MM.1S (cell line): Measurements from ENCODE around the gene CPEB4.

Experiments
- DNase-seq: peaks from one replicate; pipeline ENCODE4 v3.0.0-alpha.2; 2015
- H2AFZ ChIP-seq: fragments of 300-600 bp; sonication (generic); 2 replicates; pipeline ENCODE4 v1.6.0; 2016; ENCODE audit warnings: antibody characterized with exemption, low read length
- H3F3A ChIP-seq: fragments of 300-600 bp; sonication (generic); 2 replicates; pipeline ENCODE4 v1.6.1; 2016; ENCODE audit warnings: mild to moderate bottlenecking, antibody characterized with exemption, low read length, moderate library complexity, mixed read lengths; ENCODE audit not compliant: insufficient read depth
- H3K27ac ChIP-seq: fragments of 300-600 bp; sonication (generic); 2 replicates; pipeline ENCODE4 v1.5.1; 2016; ENCODE audit warnings: mild to moderate bottlenecking, low read length
- H3K27me3 ChIP-seq: fragments of 300-600 bp; sonication (generic); replicated peaks from 2 replicates; pipeline ENCODE4 v1.6.0; 2016; ENCODE audit warnings: low read length; ENCODE audit not compliant: insufficient read depth
- H3K36me3 ChIP-seq: fragments of 300-600 bp; sonication (generic); replicated peaks from 2 replicates; pipeline ENCODE4 v1.6.1; 2016; ENCODE audit warnings: mild to moderate bottlenecking, low read length, mixed read lengths; ENCODE audit not compliant: insufficient read depth
- H3K4me1 ChIP-seq: fragments of 300-600 bp; sonication (generic); 2 replicates; pipeline ENCODE4 v1.6.1; 2016; ENCODE audit warnings: low read length, mixed read lengths
- H3K4me2 ChIP-seq: fragments of 300-600 bp; sonication (generic); 2 replicates; pipeline ENCODE4 v1.6.0; 2016; ENCODE audit warnings: low read depth, low read length
- H3K4me3 ChIP-seq: fragments of 300-600 bp; sonication (generic); 2 replicates; pipeline ENCODE4 v1.5.1; 2016; ENCODE audit warnings: low read length, mixed read lengths
- H3K79me2 ChIP-seq: fragments of 300-600 bp; sonication (generic); 2 replicates; pipeline ENCODE4 v1.6.1; 2016; ENCODE audit warnings: mixed run types, low read length, mixed read lengths
- H3K9ac ChIP-seq: fragments of 300-600 bp; sonication (generic); 2 replicates; pipeline ENCODE4 v1.6.1; 2016; ENCODE audit warnings: low read length, mixed read lengths
- H3K9me2 ChIP-seq: fragments of 300-600 bp; sonication (generic); replicated peaks from 2 replicates; pipeline ENCODE4 v1.6.1; 2016; ENCODE audit warnings: mild to moderate bottlenecking, low read length, mixed read lengths; ENCODE audit not compliant: insufficient read depth
- H3K9me3 ChIP-seq: fragments of 300-600 bp; sonication (generic); replicated peaks from 2 replicates; pipeline ENCODE4 v1.6.1; 2016; ENCODE audit warnings: mild to moderate bottlenecking, low read length, mixed read lengths; ENCODE audit not compliant: insufficient read depth
- H4K20me1 ChIP-seq: fragments of 300-600 bp; sonication (generic); 2 replicates; pipeline ENCODE4 v1.6.1; 2016; ENCODE audit warnings: mild to moderate bottlenecking, low read length, moderate library complexity, mixed read lengths; ENCODE audit not compliant: insufficient read depth
- CTCF ChIP-seq: fragments of 300-600 bp; sonication (generic); IDR thresholded peaks from 2 replicates; pipeline ENCODE4 v1.5.1; 2016; ENCODE audit warnings: antibody characterized with exemption, low read length, mixed read lengths
- EZH2 ChIP-seq: fragments of 300-600 bp; sonication (generic); optimal IDR thresholded peaks from 2 replicates; pipeline ENCODE3; 2017; ENCODE audit warnings: low read depth, mild to moderate bottlenecking, antibody characterized with exemption, low read length, mixed read lengths
- EZH2phosphoT487 ChIP-seq: fragments of 300-600 bp; sonication (generic); IDR thresholded peaks from 2 replicates; pipeline ENCODE4 v1.6.1; 2018; ENCODE audit warnings: antibody characterized with exemption, low read length

The CPEB4 gene

GRCh38 chr5:173913686-173914321 lies 25.7 kb downstream of the CPEB4 start:
- Histone ChIP-seq H3K4me2 (peak overlapping the region; percentile 35), H2AFZ (no peak overlapping the region), H3K79me2 (peaks cover 100% of the 10 kb centered on the region), H4K20me1 (no peaks in the 10 kb centered on the region), H3K9me2 (no peaks in the 10 kb centered on the region), H3K4me1 (peaks cover 54% of the 10 kb centered on the region), H3K9ac (peak overlapping the region; percentile 16; the same call in 1 of the 2 replicates), H3K36me3 (peaks cover 12% of the 10 kb centered on the region; the same call in 1 of the 2 replicates), H3F3A (peaks cover 63% of the 10 kb centered on the region), H3K4me3 (no peak overlapping the region), H3K27ac (peak overlapping the region; percentile 62), H3K27me3 (no peaks in the 10 kb centered on the region), H3K9me3 (no peaks in the 10 kb centered on the region)
- TF ChIP-seq EZH2 = no peak
- peak; percentile 13 for DNase-seq

GRCh38 chr5:173915310-173916014 lies 27.3 kb downstream of the CPEB4 start:
- Histone ChIP-seq H4K20me1 (no peaks in the 10 kb centered on the region), H3K9me3 (no peaks in the 10 kb centered on the region), H2AFZ (no peak overlapping the region), H3K4me3 (peak overlapping the region; percentile 17), H3K9ac (peak overlapping the region; percentile 63), H3K36me3 (peaks cover 12% of the 10 kb centered on the region; the same call in 1 of the 2 replicates), H3K79me2 (peaks cover 99% of the 10 kb centered on the region), H3F3A (peaks cover 48% of the 10 kb centered on the region), H3K27me3 (no peaks in the 10 kb centered on the region), H3K27ac (peak overlapping the region; percentile 62), H3K4me1 (peaks cover 50% of the 10 kb centered on the region), H3K9me2 (no peaks in the 10 kb centered on the region), H3K4me2 (peak overlapping the region; percentile 35)
- TF ChIP-seq EZH2phosphoT487 (no peak), EZH2 (no peak), CTCF (no peak)
- peak; percentile 23 for DNase-seq

- peak; percentile 33 for DNase-seq
- H3K27me3 ChIP-seq = no peaks in the 10 kb centered on the region
- H3K4me1 ChIP-seq = peaks cover 50% of the 10 kb centered on the region
- H3K4me2 ChIP-seq = peak overlapping the region; percentile 35
- H4K20me1 ChIP-seq = no peaks in the 10 kb centered on the region
- H3K4me3 ChIP-seq = peak overlapping the region; percentile 8; the same call in 1 of the 2 replicates
- H3K9me2 ChIP-seq = no peaks in the 10 kb centered on the region
- H3F3A ChIP-seq = peaks cover 44% of the 10 kb centered on the region
- peak overlapping the region; percentile 62; the same call in 1 of the 2 replicates for H3K27ac ChIP-seq
- peaks cover 99% of the 10 kb centered on the region for H3K79me2 ChIP-seq
- peaks cover 6% of the 10 kb centered on the region; the same call in 1 of the 2 replicates for H3K36me3 ChIP-seq
- TF ChIP-seq CTCF (no peak), EZH2 (no peak), EZH2phosphoT487 (no peak)
- no peaks in the 10 kb centered on the region for H3K9me3 ChIP-seq
- no peak overlapping the region for H2AFZ ChIP-seq
- H3K9ac ChIP-seq = peak overlapping the region; percentile 63
Observed at GRCh38 chr5:173916233-173916632, 28.1 kb downstream of the CPEB4 start.
